HEK293 (cell line): ENCODE results near the gene SGMS1.

ENCODE experiments used
- CTCF ChIA-PET: fragments of 350-600 bp; formaldehyde crosslinking; extraction: SDS; loops from one replicate; lab custom pipeline; 2021; ENCODE audit warnings: antibody characterized with exemption; lab: Yijun Ruan, JAX
- POLR2A ChIA-PET: fragments of 300-600 bp; formaldehyde crosslinking; extraction: SDS; loops from one replicate; lab custom pipeline; 2020; ENCODE audit warnings: antibody characterized with exemption, inconsistent platforms; lab: Yijun Ruan, JAX
- H3K27ac ChIP-seq: fragments of 200-500 bp; sonication (Bioruptor generic); 2 replicates; pipeline ENCODE4 v1.5.1; 2014; ENCODE audit warnings: low read depth, low read length, control low read depth, inconsistent platforms; ENCODE audit errors: extremely low read depth
- H3K36me3 ChIP-seq, 2 experiments: fragments of 200-500 bp in 1 of 2; sonication (Bioruptor generic) in 1 of 2; 1 replicate in 1 of 2; 2 replicates in 1 of 2; pipeline ENCODE4 v1.5.1; 2014 to 2017; ENCODE audit warnings: inconsistent platforms in 2 of 2, low read length in 2 of 2; ENCODE audit not compliant: control insufficient read depth in 2 of 2, insufficient read depth in 1 of 2
- H3K4me1 ChIP-seq: fragments of 200-500 bp; sonication (Bioruptor generic); 2 replicates; pipeline ENCODE4 v1.5.1; 2014; ENCODE audit warnings: mild to moderate bottlenecking, low read length, inconsistent platforms; ENCODE audit not compliant: control insufficient read depth, insufficient read depth
- H3K4me3 ChIP-seq: 2 replicates; pipeline ENCODE4 v1.5.1; 2011; ENCODE audit warnings: low read depth, mild to moderate bottlenecking, control low read depth, low read length, moderate library complexity
- H3K9me3 ChIP-seq: fragments of 200-500 bp; sonication (Bioruptor generic); 2 replicates; pipeline ENCODE4 v1.5.1; 2014; ENCODE audit warnings: low read depth, low read length, inconsistent platforms; ENCODE audit not compliant: control insufficient read depth, insufficient read depth
- GLI2 ChIP-seq: fragments of 450-650 bp; formaldehyde crosslinking; IDR thresholded peaks from 2 replicates; pipeline ENCODE4; 2017; ENCODE audit warnings: missing biosample characterization, missing genetic modification characterization, low read depth, borderline replicate concordance
- GLIS1 ChIP-seq: fragments of 450-650 bp; formaldehyde crosslinking; IDR thresholded peaks from 2 replicates; pipeline ENCODE4 v1.5.1; 2016; ENCODE audit warnings: missing biosample characterization, missing genetic modification characterization
- OVOL3 ChIP-seq: fragments of 450-650 bp; formaldehyde crosslinking; IDR thresholded peaks from 2 replicates; pipeline ENCODE4 v1.5.1; 2016; ENCODE audit warnings: missing biosample characterization, missing genetic modification characterization
- SP2 ChIP-seq: fragments of 450-650 bp; formaldehyde crosslinking; IDR thresholded peaks from 2 replicates; pipeline ENCODE4 v1.5.1; 2016; ENCODE audit warnings: missing biosample characterization, missing genetic modification characterization
- WT1 ChIP-seq: fragments of 450-650 bp; formaldehyde crosslinking; IDR thresholded peaks from 2 replicates; pipeline ENCODE4 v1.5.1; 2016; ENCODE audit warnings: missing biosample characterization, missing genetic modification characterization
- ZBTB11 ChIP-seq: fragments of 450-650 bp; formaldehyde crosslinking; conservative IDR thresholded peaks from 2 replicates; pipeline ENCODE4 v1.5.1; 2016; ENCODE audit warnings: low read depth, missing biosample characterization, missing genetic modification characterization
- ZFP41 ChIP-seq: fragments of 450-650 bp; formaldehyde crosslinking; IDR thresholded peaks from 2 replicates; pipeline ENCODE4 v1.5.1; 2016; ENCODE audit warnings: missing biosample characterization, missing genetic modification characterization, borderline replicate concordance
- ZNF112 ChIP-seq: fragments of 450-650 bp; formaldehyde crosslinking; IDR thresholded peaks from 2 replicates; pipeline ENCODE4 v1.5.0; 2017; ENCODE audit warnings: missing biosample characterization, missing genetic modification characterization
- ZNF2 ChIP-seq: fragments of 450-650 bp; formaldehyde crosslinking; IDR thresholded peaks from 2 replicates; pipeline ENCODE4 v1.5.1; 2016; ENCODE audit warnings: missing biosample characterization, missing genetic modification characterization
- ZNF24 ChIP-seq: fragments of 450-650 bp; formaldehyde crosslinking; IDR thresholded peaks from 2 replicates; pipeline ENCODE4 v1.5.1; 2016; ENCODE audit warnings: missing biosample characterization, missing genetic modification characterization
- ZNF426 ChIP-seq: fragments of 450-650 bp; formaldehyde crosslinking; IDR thresholded peaks from 2 replicates; pipeline ENCODE4 v1.5.1; 2017; ENCODE audit warnings: missing biosample characterization, missing genetic modification characterization, mild to moderate bottlenecking, inconsistent platforms, moderate library complexity
- ZNF473 ChIP-seq: fragments of 450-650 bp; formaldehyde crosslinking; IDR thresholded peaks from 2 replicates; pipeline ENCODE4 v1.5.1; 2017; ENCODE audit warnings: missing biosample characterization, missing genetic modification characterization
- ZNF518A ChIP-seq: fragments of 450-650 bp; formaldehyde crosslinking; conservative IDR thresholded peaks from 2 replicates; pipeline ENCODE4 v1.5.1; 2016; ENCODE audit warnings: low read depth, missing biosample characterization, missing genetic modification characterization
- ZNF521 ChIP-seq: fragments of 450-650 bp; formaldehyde crosslinking; IDR thresholded peaks from 2 replicates; pipeline ENCODE4 v1.5.1; 2017; ENCODE audit warnings: missing biosample characterization, mild to moderate bottlenecking, missing genetic modification characterization
- ZNF544 ChIP-seq: fragments of 450-650 bp; formaldehyde crosslinking; IDR thresholded peaks from 2 replicates; pipeline ENCODE4 v1.5.0; 2017; ENCODE audit warnings: missing biosample characterization, missing genetic modification characterization
- ZNF560 ChIP-seq: fragments of 450-650 bp; formaldehyde crosslinking; IDR thresholded peaks from 2 replicates; pipeline ENCODE4 v1.5.1; 2017; ENCODE audit warnings: missing biosample characterization, missing genetic modification characterization, borderline replicate concordance
- ZNF677 ChIP-seq: fragments of 450-650 bp; IDR thresholded peaks from 2 replicates; pipeline ENCODE4 v1.5.0; 2018; ENCODE audit warnings: missing biosample characterization, mild to moderate bottlenecking, missing genetic modification characterization, moderate library complexity
- ZNF704 ChIP-seq: fragments of 450-650 bp; formaldehyde crosslinking; IDR thresholded peaks from 2 replicates; pipeline ENCODE4 v1.5.1; 2016; ENCODE audit warnings: missing biosample characterization, missing genetic modification characterization
- ZNF830 ChIP-seq: fragments of 450-650 bp; IDR thresholded peaks from 2 replicates; pipeline ENCODE4 v1.5.0; 2018; ENCODE audit warnings: missing biosample characterization, missing genetic modification characterization, low read depth, mild to moderate bottlenecking, moderate library complexity
- TF ChIP-seq, protein P1 (sequence below): fragments of 450-650 bp; formaldehyde crosslinking; IDR thresholded peaks from 2 replicates; pipeline ENCODE4 v1.5.0; 2017; ENCODE audit warnings: missing biosample characterization, missing genetic modification characterization, borderline replicate concordance
- TF ChIP-seq, protein P2 (sequence below): fragments of 450-650 bp; IDR thresholded peaks from 2 replicates; pipeline ENCODE4 v1.5.1; 2018; ENCODE audit warnings: missing biosample characterization, missing genetic modification characterization
- TF ChIP-seq, protein P3 (sequence below): fragments of 450-650 bp; formaldehyde crosslinking; IDR thresholded peaks from 2 replicates; pipeline ENCODE4 v1.5.1; 2016; ENCODE audit warnings: missing biosample characterization, missing genetic modification characterization

SGMS1 gene

DNA sequence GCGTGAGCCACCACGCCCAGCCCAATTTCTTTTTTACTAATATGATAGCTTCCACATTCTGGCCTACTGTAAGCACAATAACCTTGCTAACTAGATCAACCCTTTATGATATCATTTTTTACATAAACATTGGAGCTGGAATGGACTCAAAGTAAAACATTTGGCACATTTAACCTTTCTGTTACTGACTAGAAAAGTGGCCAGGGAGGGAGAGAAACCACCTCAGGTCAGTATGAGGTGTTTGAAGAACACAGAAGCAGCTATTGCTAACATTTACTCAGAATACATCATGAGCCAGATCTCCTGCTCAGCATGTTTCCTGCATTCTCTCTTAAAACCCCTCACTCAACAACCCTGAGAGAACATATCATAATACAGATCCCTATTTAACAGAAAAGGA is 27.3 kb downstream of the SGMS1 start (continued):
- TF ChIP-seq ZBTB11, result no peak
- TF ChIP-seq GLIS1 (tag by site-specific recombination), result no peak
- no peak for TF ChIP-seq ZNF560 (tag by site-specific recombination)
- no peak for TF ChIP-seq SP2 (tag by site-specific recombination)
- TF ChIP-seq, protein P1, sequence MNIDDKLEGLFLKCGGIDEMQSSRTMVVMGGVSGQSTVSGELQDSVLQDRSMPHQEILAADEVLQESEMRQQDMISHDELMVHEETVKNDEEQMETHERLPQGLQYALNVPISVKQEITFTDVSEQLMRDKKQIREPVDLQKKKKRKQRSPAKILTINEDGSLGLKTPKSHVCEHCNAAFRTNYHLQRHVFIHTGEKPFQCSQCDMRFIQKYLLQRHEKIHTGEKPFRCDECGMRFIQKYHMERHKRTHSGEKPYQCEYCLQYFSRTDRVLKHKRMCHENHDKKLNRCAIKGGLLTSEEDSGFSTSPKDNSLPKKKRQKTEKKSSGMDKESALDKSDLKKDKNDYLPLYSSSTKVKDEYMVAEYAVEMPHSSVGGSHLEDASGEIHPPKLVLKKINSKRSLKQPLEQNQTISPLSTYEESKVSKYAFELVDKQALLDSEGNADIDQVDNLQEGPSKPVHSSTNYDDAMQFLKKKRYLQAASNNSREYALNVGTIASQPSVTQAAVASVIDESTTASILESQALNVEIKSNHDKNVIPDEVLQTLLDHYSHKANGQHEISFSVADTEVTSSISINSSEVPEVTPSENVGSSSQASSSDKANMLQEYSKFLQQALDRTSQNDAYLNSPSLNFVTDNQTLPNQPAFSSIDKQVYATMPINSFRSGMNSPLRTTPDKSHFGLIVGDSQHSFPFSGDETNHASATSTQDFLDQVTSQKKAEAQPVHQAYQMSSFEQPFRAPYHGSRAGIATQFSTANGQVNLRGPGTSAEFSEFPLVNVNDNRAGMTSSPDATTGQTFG (tag by site-specific recombination), result no peak
- TF ChIP-seq ZNF112, result no peak
- TF ChIP-seq, protein P2, sequence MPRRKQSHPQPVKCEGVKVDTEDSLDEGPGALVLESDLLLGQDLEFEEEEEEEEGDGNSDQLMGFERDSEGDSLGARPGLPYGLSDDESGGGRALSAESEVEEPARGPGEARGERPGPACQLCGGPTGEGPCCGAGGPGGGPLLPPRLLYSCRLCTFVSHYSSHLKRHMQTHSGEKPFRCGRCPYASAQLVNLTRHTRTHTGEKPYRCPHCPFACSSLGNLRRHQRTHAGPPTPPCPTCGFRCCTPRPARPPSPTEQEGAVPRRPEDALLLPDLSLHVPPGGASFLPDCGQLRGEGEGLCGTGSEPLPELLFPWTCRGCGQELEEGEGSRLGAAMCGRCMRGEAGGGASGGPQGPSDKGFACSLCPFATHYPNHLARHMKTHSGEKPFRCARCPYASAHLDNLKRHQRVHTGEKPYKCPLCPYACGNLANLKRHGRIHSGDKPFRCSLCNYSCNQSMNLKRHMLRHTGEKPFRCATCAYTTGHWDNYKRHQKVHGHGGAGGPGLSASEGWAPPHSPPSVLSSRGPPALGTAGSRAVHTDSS, result no peak
- no peak for TF ChIP-seq OVOL3 (tag by site-specific recombination)
- TF ChIP-seq ZNF24 (tag by site-specific recombination), result no peak

DNA sequence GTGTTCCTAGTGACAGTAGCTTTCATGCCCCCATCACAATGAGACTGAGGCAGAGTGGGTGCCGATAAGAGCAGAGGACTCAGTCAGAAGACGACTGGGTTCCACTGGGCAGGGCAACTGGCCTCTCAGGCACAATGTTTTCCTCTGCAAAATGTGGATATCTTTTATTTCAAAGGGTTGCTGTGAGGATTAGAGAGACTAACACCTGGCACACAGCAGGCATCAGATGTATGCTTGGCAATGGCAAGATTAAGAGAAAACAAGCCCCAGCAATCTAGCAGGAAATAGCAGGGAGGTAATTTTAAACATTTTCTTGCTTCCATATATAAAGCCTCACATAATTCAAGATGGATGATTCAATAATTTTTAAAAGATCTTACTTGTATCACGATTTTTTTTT is 28.0 kb downstream of the SGMS1 start:
- Histone ChIP-seq H3K36me3 (no peaks in the 10 kb centered on the region), H3K4me1 (no peaks in the 10 kb centered on the region), H3K27ac (no peak overlapping the region)
- no peak for TF ChIP-seq ZNF544 (tag by site-specific recombination)
- no peak for TF ChIP-seq ZNF426
- TF ChIP-seq, protein P3, sequence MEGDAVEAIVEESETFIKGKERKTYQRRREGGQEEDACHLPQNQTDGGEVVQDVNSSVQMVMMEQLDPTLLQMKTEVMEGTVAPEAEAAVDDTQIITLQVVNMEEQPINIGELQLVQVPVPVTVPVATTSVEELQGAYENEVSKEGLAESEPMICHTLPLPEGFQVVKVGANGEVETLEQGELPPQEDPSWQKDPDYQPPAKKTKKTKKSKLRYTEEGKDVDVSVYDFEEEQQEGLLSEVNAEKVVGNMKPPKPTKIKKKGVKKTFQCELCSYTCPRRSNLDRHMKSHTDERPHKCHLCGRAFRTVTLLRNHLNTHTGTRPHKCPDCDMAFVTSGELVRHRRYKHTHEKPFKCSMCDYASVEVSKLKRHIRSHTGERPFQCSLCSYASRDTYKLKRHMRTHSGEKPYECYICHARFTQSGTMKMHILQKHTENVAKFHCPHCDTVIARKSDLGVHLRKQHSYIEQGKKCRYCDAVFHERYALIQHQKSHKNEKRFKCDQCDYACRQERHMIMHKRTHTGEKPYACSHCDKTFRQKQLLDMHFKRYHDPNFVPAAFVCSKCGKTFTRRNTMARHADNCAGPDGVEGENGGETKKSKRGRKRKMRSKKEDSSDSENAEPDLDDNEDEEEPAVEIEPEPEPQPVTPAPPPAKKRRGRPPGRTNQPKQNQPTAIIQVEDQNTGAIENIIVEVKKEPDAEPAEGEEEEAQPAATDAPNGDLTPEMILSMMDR (tag by site-specific recombination), result no peak
- TF ChIP-seq ZFP41, result no peak
- TF ChIP-seq ZNF704, result no peak
- TF ChIP-seq ZNF560 (tag by site-specific recombination), result no peak
- TF ChIP-seq ZNF518A (tag by site-specific recombination), result no peak
- no peak for TF ChIP-seq ZNF2 (tag by site-specific recombination)
- no peak for TF ChIP-seq GLI2 (tag by site-specific recombination)
- TF ChIP-seq ZNF677 (tag by site-specific recombination), result no peak
- TF ChIP-seq ZNF830 (tag by site-specific recombination), result no peak
- TF ChIP-seq WT1, result no peak
- TF ChIP-seq ZNF521 (tag by site-specific recombination), result no peak
- TF ChIP-seq ZNF473, result no peak

More for the DNA sequence above, 28.0 kb downstream of the SGMS1 start:
- CTCF ChIA-PET, result no interaction called here
- POLR2A ChIA-PET, result no interaction called here
- no peak overlapping the region for H3K4me3 ChIP-seq
- no peaks in the 10 kb centered on the region for H3K9me3 ChIP-seq
